PFSK-1 (cell line): ENCODE results near the gene ZCCHC14.

ENCODE experiments used
- FOXP2 ChIP-seq: optimal IDR thresholded peaks from 2 replicates; pipeline ENCODE3; 2011; ENCODE audit warnings: borderline replicate concordance, control low read depth, inconsistent platforms; ENCODE audit not compliant: insufficient read depth; ENCODE audit errors: extremely low read length, extremely low read depth
- POLR2AphosphoS5 ChIP-seq: IDR thresholded peaks from 2 replicates; pipeline ENCODE4 v1.6.1; 2012; ENCODE audit warnings: low read depth, mild to moderate bottlenecking, control low read depth, low read length, moderate library complexity
- SIN3A ChIP-seq: IDR thresholded peaks from 2 replicates; pipeline ENCODE4 v1.6.1; 2012; ENCODE audit warnings: mild to moderate bottlenecking, low read length, moderate library complexity, borderline replicate concordance; ENCODE audit not compliant: insufficient read depth
- TAF1 ChIP-seq: IDR thresholded peaks from 2 replicates; pipeline ENCODE4 v1.6.1; 2012; ENCODE audit warnings: low read length, control low read depth, borderline replicate concordance; ENCODE audit not compliant: insufficient read depth
- TF ChIP-seq, protein P1 (sequence below), 2 experiments: IDR thresholded peaks; 2 replicates each; pipeline versions ENCODE4 v1.6.1 to v1.8.0; 2011 to 2012; ENCODE audit warnings: low read depth in 2 of 2, low read length in 2 of 2, control low read depth in 1 of 2, inconsistent platforms in 1 of 2, mild to moderate bottlenecking in 1 of 2, moderate library complexity in 1 of 2; ENCODE audit not compliant: insufficient read depth in 1 of 2

Gene ZCCHC14

DNA sequence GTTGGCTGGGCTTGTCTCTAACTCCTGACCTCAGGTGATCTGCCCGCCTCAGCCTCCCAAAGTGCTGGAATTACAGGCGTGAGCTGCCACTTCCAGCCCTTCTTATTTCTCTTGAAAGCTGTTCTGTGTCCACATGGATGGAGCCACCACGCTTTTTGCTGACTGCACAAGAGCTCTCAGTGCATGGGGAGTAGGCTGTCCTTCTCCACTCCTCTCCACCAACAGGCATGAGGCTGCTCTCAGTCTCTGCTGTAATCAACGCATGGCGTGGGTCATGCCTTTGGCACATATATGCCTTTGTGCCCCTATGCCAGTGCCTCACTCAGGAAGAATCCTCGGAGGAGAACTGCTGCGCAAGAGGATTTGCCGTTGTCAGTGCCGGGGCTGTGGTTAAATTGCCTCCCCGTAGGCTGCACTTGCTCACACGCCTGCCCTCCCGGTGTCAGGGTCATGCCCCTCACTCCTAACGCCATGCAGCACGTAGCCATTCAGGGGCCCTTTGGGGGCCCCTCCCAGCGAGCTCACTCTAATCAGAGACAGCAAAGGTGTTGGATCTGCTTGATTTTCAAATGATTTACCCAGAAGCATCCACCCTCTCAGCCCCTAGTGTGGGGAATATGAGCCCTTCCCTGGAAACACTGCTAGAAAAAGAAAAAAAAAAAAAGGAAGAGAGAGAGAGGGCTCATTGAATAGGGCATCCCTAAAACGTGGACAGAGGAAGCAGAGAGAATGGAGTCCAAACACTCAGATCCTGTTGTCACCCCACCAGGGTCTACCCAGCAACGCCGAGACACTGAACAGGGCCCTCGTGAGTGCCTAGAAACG, 47.5 kb upstream of the ZCCHC14 start:
- TF ChIP-seq TAF1 (no peak), POLR2AphosphoS5 (no peak), FOXP2 (no peak), SIN3A (no peak)
- TF ChIP-seq, protein P1, sequence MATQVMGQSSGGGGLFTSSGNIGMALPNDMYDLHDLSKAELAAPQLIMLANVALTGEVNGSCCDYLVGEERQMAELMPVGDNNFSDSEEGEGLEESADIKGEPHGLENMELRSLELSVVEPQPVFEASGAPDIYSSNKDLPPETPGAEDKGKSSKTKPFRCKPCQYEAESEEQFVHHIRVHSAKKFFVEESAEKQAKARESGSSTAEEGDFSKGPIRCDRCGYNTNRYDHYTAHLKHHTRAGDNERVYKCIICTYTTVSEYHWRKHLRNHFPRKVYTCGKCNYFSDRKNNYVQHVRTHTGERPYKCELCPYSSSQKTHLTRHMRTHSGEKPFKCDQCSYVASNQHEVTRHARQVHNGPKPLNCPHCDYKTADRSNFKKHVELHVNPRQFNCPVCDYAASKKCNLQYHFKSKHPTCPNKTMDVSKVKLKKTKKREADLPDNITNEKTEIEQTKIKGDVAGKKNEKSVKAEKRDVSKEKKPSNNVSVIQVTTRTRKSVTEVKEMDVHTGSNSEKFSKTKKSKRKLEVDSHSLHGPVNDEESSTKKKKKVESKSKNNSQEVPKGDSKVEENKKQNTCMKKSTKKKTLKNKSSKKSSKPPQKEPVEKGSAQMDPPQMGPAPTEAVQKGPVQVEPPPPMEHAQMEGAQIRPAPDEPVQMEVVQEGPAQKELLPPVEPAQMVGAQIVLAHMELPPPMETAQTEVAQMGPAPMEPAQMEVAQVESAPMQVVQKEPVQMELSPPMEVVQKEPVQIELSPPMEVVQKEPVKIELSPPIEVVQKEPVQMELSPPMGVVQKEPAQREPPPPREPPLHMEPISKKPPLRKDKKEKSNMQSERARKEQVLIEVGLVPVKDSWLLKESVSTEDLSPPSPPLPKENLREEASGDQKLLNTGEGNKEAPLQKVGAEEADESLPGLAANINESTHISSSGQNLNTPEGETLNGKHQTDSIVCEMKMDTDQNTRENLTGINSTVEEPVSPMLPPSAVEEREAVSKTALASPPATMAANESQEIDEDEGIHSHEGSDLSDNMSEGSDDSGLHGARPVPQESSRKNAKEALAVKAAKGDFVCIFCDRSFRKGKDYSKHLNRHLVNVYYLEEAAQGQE (IDR thresholded peaks at IDR 0.05; ENCODE audit: insufficient read depth in 1 of 2, low read depth in 2 of 2, low read length in 2 of 2) = no peak

DNA sequence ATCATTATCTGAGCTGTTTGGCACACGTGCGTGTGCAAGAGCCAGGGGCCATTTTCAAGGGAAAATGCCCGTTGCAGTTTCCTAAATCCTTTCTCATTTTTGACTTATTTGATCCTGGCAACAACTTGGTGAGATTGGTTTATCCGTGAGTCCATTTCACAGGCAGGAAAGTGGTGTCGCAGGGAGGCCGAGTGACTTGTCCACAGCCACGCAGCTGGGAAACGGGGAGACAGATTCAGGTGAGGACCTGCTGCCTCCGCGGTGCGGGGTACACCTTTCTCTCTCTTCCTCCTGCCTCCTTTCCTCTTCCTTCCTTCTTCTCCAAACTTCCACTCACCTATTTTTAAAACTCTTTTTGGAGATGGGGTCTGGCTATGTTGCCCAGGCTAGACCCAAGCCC, 46.3 kb upstream of the ZCCHC14 start:
- TF ChIP-seq POLR2AphosphoS5 (no peak), SIN3A (no peak), TAF1 (no peak), FOXP2 (no peak)
- TF ChIP-seq, protein P1 (IDR thresholded peaks at IDR 0.05; ENCODE audit: insufficient read depth in 1 of 2, low read depth in 2 of 2, low read length in 2 of 2) = no peak

DNA sequence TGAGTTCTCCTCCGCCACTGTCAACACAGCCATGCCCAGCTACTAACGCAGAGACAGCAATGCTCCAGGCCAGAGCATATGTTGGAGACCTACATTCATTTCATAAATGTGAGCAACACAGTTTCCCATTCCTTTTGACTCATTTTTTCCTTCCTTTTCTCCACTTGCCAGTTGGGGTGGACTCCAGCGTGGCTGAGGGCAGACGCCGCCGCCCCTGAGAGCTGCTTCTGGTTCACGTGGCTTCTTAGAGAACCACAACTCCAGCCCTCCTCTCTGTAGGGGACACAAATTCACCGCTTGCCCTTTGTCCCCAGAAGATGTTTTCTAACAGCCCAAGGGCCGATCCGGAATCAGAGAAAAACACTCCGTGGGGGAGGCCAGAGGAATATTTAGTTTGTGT, 45.8 kb upstream of the ZCCHC14 start:
- TF ChIP-seq SIN3A (no peak), POLR2AphosphoS5 (no peak), FOXP2 (no peak), TAF1 (no peak)
- TF ChIP-seq, protein P1 (IDR thresholded peaks at IDR 0.05; ENCODE audit: insufficient read depth in 1 of 2, low read depth in 2 of 2, low read length in 2 of 2) = no peak

DNA sequence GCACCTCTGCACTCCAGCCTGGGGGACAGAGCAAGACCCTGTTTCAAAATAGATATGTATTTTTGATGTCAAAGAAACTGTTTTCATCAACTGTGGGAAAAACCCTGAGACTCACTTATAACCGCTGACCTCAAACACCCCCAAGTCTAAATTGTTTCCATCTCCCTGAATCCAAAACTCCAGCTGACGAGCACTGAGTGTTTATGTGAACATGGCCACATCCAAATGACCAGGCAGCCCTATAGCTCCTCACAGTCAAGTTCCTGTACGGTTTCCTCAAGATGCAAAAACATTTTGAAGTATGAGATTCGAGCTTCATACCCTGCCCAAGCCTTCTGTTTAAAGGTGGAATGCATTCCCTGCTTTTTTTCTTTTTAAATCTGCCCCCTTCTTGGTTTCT, 45.3 kb upstream of the ZCCHC14 start:
- TF ChIP-seq TAF1 = no peak
- TF ChIP-seq, protein P1 (IDR thresholded peaks at IDR 0.05; ENCODE audit: insufficient read depth in 1 of 2, low read depth in 2 of 2, low read length in 2 of 2) = no peak
- TF ChIP-seq POLR2AphosphoS5 = no peak
- TF ChIP-seq FOXP2 = no peak
- no peak for TF ChIP-seq SIN3A
